GM23338 (cell line): Measurements from ENCODE around the gene UBE2I.

Experiments
- CREB1 ChIP-seq: fragments of 250-450 bp; sonication (Bioruptor Pico); IDR thresholded peaks from 2 replicates; pipeline ENCODE4 v1.5.0; 2020; ENCODE audit warnings: low read depth, mild to moderate bottlenecking, moderate library complexity
- CTCF ChIP-seq, 2 experiments: fragments of 200-600 bp in 1 of 2; sonication (generic) in 1 of 2; conservative IDR thresholded peaks; 2 replicates each; pipeline versions ENCODE4 v1.5.1 to v1.6.1; 2016 to 2017; ENCODE audit warnings: antibody characterized with exemption in 2 of 2, low read depth in 2 of 2, mild to moderate bottlenecking in 2 of 2, moderate library complexity in 1 of 2
- ETS1 ChIP-seq: IDR thresholded peaks from 2 replicates; pipeline ENCODE4 v1.6.1; 2016; ENCODE audit warnings: antibody characterized with exemption
- EZH2 ChIP-seq: fragments of 200-600 bp; sonication (generic); IDR thresholded peaks from one replicate; pipeline ENCODE4 v1.8.0; 2017; ENCODE audit warnings: antibody characterized with exemption, mild to moderate bottlenecking, low read depth; ENCODE audit not compliant: unreplicated experiment
- EZH2phosphoT487 ChIP-seq: fragments of 200-600 bp; sonication (generic); IDR thresholded peaks from one replicate; pipeline ENCODE4 v1.8.1; 2018; ENCODE audit warnings: antibody characterized with exemption; ENCODE audit not compliant: unreplicated experiment
- JUNB ChIP-seq: IDR thresholded peaks from one replicate; pipeline ENCODE4 v1.6.1; 2016; ENCODE audit warnings: antibody characterized with exemption; ENCODE audit not compliant: unreplicated experiment
- NANOG ChIP-seq: IDR thresholded peaks from 2 replicates; pipeline ENCODE4 v1.6.1; 2016; ENCODE audit warnings: antibody characterized with exemption, borderline replicate concordance
- POLR2AphosphoS5 ChIP-seq: IDR thresholded peaks from 2 replicates; pipeline ENCODE4 v1.6.1; 2016; ENCODE audit warnings: antibody characterized with exemption, low read depth
- REST ChIP-seq: IDR thresholded peaks from one replicate; pipeline ENCODE4 v1.6.1; 2018; ENCODE audit warnings: antibody characterized with exemption; ENCODE audit not compliant: unreplicated experiment
- STAT1 ChIP-seq: IDR thresholded peaks from one replicate; pipeline ENCODE4 v1.6.1; 2016; ENCODE audit warnings: antibody characterized with exemption; ENCODE audit not compliant: unreplicated experiment
- ZNF114 ChIP-seq: fragments of 250-450 bp; sonication (Bioruptor Pico); IDR thresholded peaks from 2 replicates; pipeline ENCODE4 v1.5.0; 2020; ENCODE audit warnings: mild to moderate bottlenecking, moderate library complexity
- ZNF331 ChIP-seq: fragments of 250-450 bp; sonication (Bioruptor Pico); IDR thresholded peaks from 2 replicates; pipeline ENCODE4 v1.5.0; 2020; ENCODE audit warnings: low read depth, mild to moderate bottlenecking, moderate library complexity
- ZNF462 ChIP-seq: fragments of 250-450 bp; sonication (Bioruptor Pico); IDR thresholded peaks from 2 replicates; pipeline ENCODE4 v1.5.0; 2020; ENCODE audit warnings: mild to moderate bottlenecking, moderate library complexity

GRCh38 chr16:1325673-1326371 lies 16.4 kb downstream of the UBE2I start:
- TF ChIP-seq REST (no peak), CTCF (conservative IDR thresholded peaks at IDR 0.05; ENCODE audit: low read depth in 2 of 2) (peak in 1 of 2 experiments; percentile 30; a peak in 2 of 4 replicates), ETS1 (no peak), CREB1 (CRISPR knock-in tag) (no peak), EZH2 (no peak), POLR2AphosphoS5 (0 out of 2 replicates have a peak, but pooled peaks have one; percentile 25), ZNF331 (CRISPR knock-in tag) (no peak), STAT1 (no peak), JUNB (no peak), NANOG (no peak), EZH2phosphoT487 (no peak), ZNF462 (CRISPR knock-in tag) (no peak), ZNF114 (CRISPR knock-in tag) (no peak)
